WTC11 (cell line): ENCODE data around the gene USP47. TPM values are rescaled to one million over a fixed set of nuclear protein-coding genes. Genes with fewer than 3 reads are reported as not detected.

Experiments used
- ATAC-seq: fragments of 200-7000 bp; cut with Tn5 transposase; 2 replicates; pipeline ENCODE4 v1.10.0; 2021; ENCODE audit warnings: mild to moderate bottlenecking, moderate library complexity
- CTCF ChIA-PET: fragments of 300-600 bp; sonication (Branson Sonifier 250); formaldehyde crosslinking; loops from one replicate; lab custom pipeline; 2021; ENCODE audit warnings: antibody characterized with exemption; lab: Charles Lee
- POLR2A ChIA-PET: fragments of 350-600 bp; sonication (Branson Sonifier 250); formaldehyde crosslinking; loops from one replicate; lab custom pipeline; 2021; ENCODE audit warnings: antibody characterized with exemption; lab: Charles Lee
- DNase-seq: peaks from one replicate; pipeline ENCODE4 v3.0.0; 2021; ENCODE audit warnings: low spot score
- H3K27ac Mint-ChIP-seq: 2 replicates; pipeline ENCODE4 v1.8.0; 2021; ENCODE audit warnings: mixed read lengths
- H3K27me3 Mint-ChIP-seq: 2 replicates; pipeline ENCODE4 v1.8.0; 2021; ENCODE audit warnings: low read depth, mild to moderate bottlenecking, moderate library complexity, mixed read lengths
- H3K36me3 Mint-ChIP-seq: 2 replicates; pipeline ENCODE4 v1.8.0; 2021; ENCODE audit warnings: mixed read lengths
- H3K4me1 Mint-ChIP-seq: 2 replicates; pipeline ENCODE4 v1.8.0; 2022; ENCODE audit warnings: mixed read lengths
- H3K4me3 Mint-ChIP-seq: 2 replicates; pipeline ENCODE4 v1.8.0; 2021; ENCODE audit warnings: mild to moderate bottlenecking, moderate library complexity, mixed read lengths
- H3K9me3 Mint-ChIP-seq: 2 replicates; pipeline ENCODE4 v1.8.0; 2021; ENCODE audit warnings: mixed read lengths
- AR ChIP-seq: fragments of 250-450 bp; sonication (Bioruptor Pico); IDR thresholded peaks from 2 replicates; pipeline ENCODE4 v1.9.0; 2021; ENCODE audit warnings: mild to moderate bottlenecking
- ARID4B ChIP-seq: sonication (generic); formaldehyde crosslinking; IDR thresholded peaks from 2 replicates; pipeline ENCODE4 v1.8.0; 2023; ENCODE audit warnings: missing genetic modification reagents, mild to moderate bottlenecking, borderline replicate concordance
- ATF1 ChIP-seq: sonication (generic); formaldehyde crosslinking; IDR thresholded peaks from 2 replicates; pipeline ENCODE4 v1.8.1; 2023; ENCODE audit warnings: mild to moderate bottlenecking, moderate library complexity, missing genetic modification reagents
- E2F1 ChIP-seq: sonication (generic); formaldehyde crosslinking; IDR thresholded peaks from 2 replicates; pipeline ENCODE4 v1.8.0; 2022; ENCODE audit warnings: mild to moderate bottlenecking, missing genetic modification reagents
- FOXP4 ChIP-seq: sonication (generic); formaldehyde crosslinking; IDR thresholded peaks from 2 replicates; pipeline ENCODE4 v1.8.0; 2022; ENCODE audit warnings: mild to moderate bottlenecking, missing genetic modification reagents
- GRHL2 ChIP-seq: fragments of 250-450 bp; sonication (Bioruptor Pico); IDR thresholded peaks from 2 replicates; pipeline ENCODE4 v1.8.0; 2022; ENCODE audit warnings: mild to moderate bottlenecking, moderate library complexity; ENCODE audit not compliant: insufficient replicate concordance, severe bottlenecking
- GTF2I ChIP-seq: fragments of 250-450 bp; sonication (Bioruptor Pico); conservative IDR thresholded peaks from 2 replicates; pipeline ENCODE4 v1.4.0; 2021; ENCODE audit warnings: mild to moderate bottlenecking
- HMGXB4 ChIP-seq: sonication (generic); formaldehyde crosslinking; IDR thresholded peaks from 2 replicates; pipeline ENCODE4 v1.8.1; 2023; ENCODE audit warnings: mild to moderate bottlenecking, moderate library complexity, missing genetic modification reagents
- IRF2 ChIP-seq: sonication (generic); formaldehyde crosslinking; IDR thresholded peaks from 2 replicates; pipeline ENCODE4 v1.8.0; 2022; ENCODE audit warnings: low read depth, missing genetic modification reagents, borderline replicate concordance
- JUN ChIP-seq: sonication (generic); formaldehyde crosslinking; IDR thresholded peaks from 2 replicates; pipeline ENCODE4 v1.8.0; 2023; ENCODE audit warnings: mild to moderate bottlenecking, missing genetic modification reagents
- KAT7 ChIP-seq: sonication (generic); formaldehyde crosslinking; IDR thresholded peaks from 2 replicates; pipeline ENCODE4 v1.8.1; 2023; ENCODE audit warnings: missing genetic modification reagents, mild to moderate bottlenecking, borderline replicate concordance
- MLX ChIP-seq: sonication (generic); formaldehyde crosslinking; IDR thresholded peaks from 2 replicates; pipeline ENCODE4 v1.8.1; 2023; ENCODE audit warnings: mild to moderate bottlenecking, missing genetic modification reagents, moderate library complexity
- RELA ChIP-seq: sonication (generic); formaldehyde crosslinking; IDR thresholded peaks from 2 replicates; pipeline ENCODE4 v1.8.1; 2022; ENCODE audit warnings: missing genetic modification reagents, mild to moderate bottlenecking, borderline replicate concordance
- SMAD4 ChIP-seq: sonication (generic); formaldehyde crosslinking; IDR thresholded peaks from 2 replicates; pipeline ENCODE4 v1.8.0; 2022; ENCODE audit warnings: mild to moderate bottlenecking, missing genetic modification reagents
- TEAD1 ChIP-seq: sonication (generic); formaldehyde crosslinking; IDR thresholded peaks from 2 replicates; pipeline ENCODE4 v1.8.0; 2022; ENCODE audit warnings: mild to moderate bottlenecking, missing genetic modification reagents
- TP53 ChIP-seq: sonication (generic); formaldehyde crosslinking; IDR thresholded peaks from 2 replicates; pipeline ENCODE4 v1.8.1; 2023; ENCODE audit warnings: mild to moderate bottlenecking, missing genetic modification reagents
- USF1 ChIP-seq: sonication (generic); formaldehyde crosslinking; IDR thresholded peaks from 2 replicates; pipeline ENCODE4 v1.8.0; 2022; ENCODE audit warnings: mild to moderate bottlenecking, missing genetic modification reagents
- ZBTB21 ChIP-seq: sonication (generic); formaldehyde crosslinking; IDR thresholded peaks from 2 replicates; pipeline ENCODE4 v1.8.1; 2023; ENCODE audit warnings: mild to moderate bottlenecking, missing genetic modification reagents, borderline replicate concordance
- ZBTB43 ChIP-seq: sonication (generic); formaldehyde crosslinking; IDR thresholded peaks from 2 replicates; pipeline ENCODE4 v1.8.1; 2023; ENCODE audit warnings: mild to moderate bottlenecking, missing genetic modification reagents
- ZNF138 ChIP-seq: sonication (generic); formaldehyde crosslinking; conservative IDR thresholded peaks from 2 replicates; pipeline ENCODE4 v1.8.1; 2022; ENCODE audit warnings: mild to moderate bottlenecking, moderate library complexity, missing genetic modification reagents
- ZNF232 ChIP-seq: sonication (generic); formaldehyde crosslinking; IDR thresholded peaks from 2 replicates; pipeline ENCODE4 v1.8.0; 2022; ENCODE audit warnings: mild to moderate bottlenecking, missing genetic modification reagents
- ZNF396 ChIP-seq: fragments of 250-450 bp; sonication (Bioruptor Pico); IDR thresholded peaks from 2 replicates; pipeline ENCODE4 v1.8.0; 2021; ENCODE audit warnings: mild to moderate bottlenecking, moderate library complexity, borderline replicate concordance
- total RNA-seq: library from RNA; stranded (reverse); gene quantifications from 3 replicates; pipeline ENCODE4 v1.2.3, GENCODE V29; 2021

USP47 gene
- total RNA-seq, 1 experiment from 2014 or later, result 19.7 TPM

- ATAC-seq (no peak), DNase-seq (no peak)
- Mint-ChIP-seq H3K4me1 (peaks cover 11% of the 10 kb centered on the region), H3K4me3 (no peak overlapping the region), H3K27me3 (no peaks in the 10 kb centered on the region), H3K9me3 (no peaks in the 10 kb centered on the region), H3K36me3 (peaks cover 13% of the 10 kb centered on the region), H3K27ac (no peak overlapping the region)
- CTCF ChIA-PET, result no interaction called here
- TF ChIP-seq E2F1 (CRISPR knock-in tag) (no peak), GTF2I (CRISPR knock-in tag) (no peak), TEAD1 (CRISPR knock-in tag) (no peak), JUN (no peak), KAT7 (CRISPR knock-in tag) (no peak), MLX (no peak), TP53 (no peak), ZBTB21 (CRISPR knock-in tag) (no peak), RELA (CRISPR knock-in tag) (no peak), ARID4B (CRISPR knock-in tag) (no peak), ZNF138 (CRISPR knock-in tag) (no peak), ZNF396 (CRISPR knock-in tag) (no peak), AR (no peak), GRHL2 (CRISPR knock-in tag) (no peak), ATF1 (CRISPR knock-in tag) (no peak), USF1 (CRISPR knock-in tag) (no peak), ZNF232 (CRISPR knock-in tag) (no peak)
- POLR2A ChIA-PET, result no interaction called here
Observed at GRCh38 chr11:11942668-11943067, 100.9 kb downstream of the USP47 start.

- no peak for ATAC-seq
- no peak for DNase-seq
- peaks cover 7% of the 10 kb centered on the region for H3K36me3 Mint-ChIP-seq
- H3K9me3 Mint-ChIP-seq, result no peaks in the 10 kb centered on the region
- no peak overlapping the region for H3K27ac Mint-ChIP-seq
- ChIA-PET CTCF (no interaction called here), POLR2A (no interaction called here)
- no peaks in the 10 kb centered on the region for H3K27me3 Mint-ChIP-seq
- peaks cover 11% of the 10 kb centered on the region for H3K4me1 Mint-ChIP-seq
- no peak overlapping the region for H3K4me3 Mint-ChIP-seq
- no peak for TF ChIP-seq ZBTB43 (CRISPR knock-in tag)
- TF ChIP-seq IRF2, result no peak
- no peak for TF ChIP-seq SMAD4 (CRISPR knock-in tag)
- TF ChIP-seq FOXP4 (CRISPR knock-in tag), result no peak
- TF ChIP-seq HMGXB4 (CRISPR knock-in tag), result no peak
Observed at GRCh38 chr11:11944444-11944843, 102.7 kb downstream of the USP47 start.
